IPS-NIHi7 (cell line): Measurements from ENCODE around the gene XCL1.
"Not testable (repeated sequence)": the region's sequence is repeated elsewhere in the genome, so short reads cannot be mapped to it uniquely, and the experiment has no call there.

Experiments
- DNase-seq: peaks from one replicate; pipeline ENCODE4 v3.0.0; 2012; ENCODE audit warnings: mixed read lengths; ENCODE audit errors: extremely low spot score

Gene XCL1

GRCh38 chr1:168576245-168576688, at the start of gene XCL1:
Gene XCL1, plus strand, starts transcription at chr1:168576605. Its CDS starts 33 bp downstream, at chr1:168576638.
- not testable (repeated sequence) for DNase-seq

GRCh38 chr1:168529518-168529917, 46.9 kb upstream of the XCL1 start:
- DNase-seq, result no peak

- no peak for DNase-seq
Observed at GRCh38 chr1:168531615-168532345, 44.6 kb upstream of the XCL1 start.

GRCh38 chr1:168535536-168535935, 40.9 kb upstream of the XCL1 start:
- DNase-seq, result no peak

GRCh38 chr1:168540798-168541197, 35.6 kb upstream of the XCL1 start:
- not testable (repeated sequence) for DNase-seq

GRCh38 chr1:168542978-168543377, 33.4 kb upstream of the XCL1 start:
- DNase-seq, result not testable (repeated sequence)

- not testable (repeated sequence) for DNase-seq
Observed at GRCh38 chr1:168543840-168544498, 32.4 kb upstream of the XCL1 start, which contains the start of gene XCL2. Gene XCL2, minus strand, starts transcription at chr1:168543997. Its CDS starts 33 bp downstream, at chr1:168543964.

- DNase-seq, result peak; percentile 25
Observed at GRCh38 chr1:168545678-168546552, 30.5 kb upstream of the XCL1 start.

- not testable (repeated sequence) for DNase-seq
Observed at GRCh38 chr1:168546553-168546895, 29.9 kb upstream of the XCL1 start.

- no peak for DNase-seq
Observed at GRCh38 chr1:168550971-168551370, 25.4 kb upstream of the XCL1 start.

- DNase-seq, result no peak
Observed at GRCh38 chr1:168551688-168552087, 24.7 kb upstream of the XCL1 start.

- DNase-seq, result no peak
Observed at GRCh38 chr1:168552961-168553360, 23.4 kb upstream of the XCL1 start.

GRCh38 chr1:168553680-168554553, 22.5 kb upstream of the XCL1 start:
- no peak for DNase-seq

- DNase-seq, result no peak
Observed at GRCh38 chr1:168554603-168555483, 21.6 kb upstream of the XCL1 start.

GRCh38 chr1:168555508-168556046, 20.8 kb upstream of the XCL1 start:
- DNase-seq, result no peak

GRCh38 chr1:168556647-168557046, 19.8 kb upstream of the XCL1 start:
- DNase-seq, result no peak

GRCh38 chr1:168560370-168560769, 16.0 kb upstream of the XCL1 start:
- DNase-seq, result no peak

GRCh38 chr1:168561989-168562388, 14.4 kb upstream of the XCL1 start:
- no peak for DNase-seq

- DNase-seq, result no peak
Observed at GRCh38 chr1:168565825-168566224, 10.6 kb upstream of the XCL1 start.

- DNase-seq, result no peak
Observed at GRCh38 chr1:168567007-168567406, 9.4 kb upstream of the XCL1 start.
